Fibroblast of lung (primary cell): ENCODE data around the gene NDUFS7.

ENCODE experiments used
- CTCF ChIP-seq, 2 donors: IDR thresholded peaks in 1 of 2; conservative IDR thresholded peaks in 1 of 2; 1 replicate in 1 of 2; 2 replicates in 1 of 2; pipeline ENCODE4 v1.5.1; 2011 to 2012; ENCODE audit warnings: low read length in 2 of 2, control low read depth in 1 of 2, inconsistent platforms in 1 of 2, low read depth in 1 of 2, mild to moderate bottlenecking in 1 of 2
- EZH2 ChIP-seq: IDR thresholded peaks from 2 replicates; pipeline ENCODE4 v1.5.1; 2012; ENCODE audit warnings: low read length, control low read depth, mild to moderate bottlenecking; ENCODE audit errors: missing control alignments

GRCh38 chr19:1401138-1401888 lies 17.6 kb downstream of the NDUFS7 start, which contains the start of gene GAMT:
- TF ChIP-seq CTCF (conservative IDR thresholded peaks at IDR 0.05 in 1 of 2, IDR thresholded peaks at IDR 0.05 in 1 of 2; ENCODE audit: low read depth in 1 of 2, low read length in 2 of 2) (no peak), EZH2 (no peak)
